Activated CD4-positive, alpha-beta T cell treated with anti-CD3 and anti-CD28 coated beads, Interleukin-2, amount 10 ng/mL, durations not matched to agents 7 days and 5 days (primary cell): ENCODE measurements around the gene LRFN3. TPM values are rescaled to one million over a fixed set of nuclear protein-coding genes. Genes with fewer than 3 reads are reported as not detected.

Source experiments
- CTCF ChIA-PET: fragments of 350-600 bp; sonication (Branson Sonifier 250); formaldehyde crosslinking; loops from one replicate; lab custom pipeline; 2021; ENCODE audit warnings: antibody characterized with exemption; lab: Charles Lee
- POLR2A ChIA-PET: fragments of 350-600 bp; sonication (Branson Sonifier 250); formaldehyde crosslinking; loops from one replicate; lab custom pipeline; 2021; ENCODE audit warnings: antibody characterized with exemption; lab: Charles Lee
- DNase-seq: peaks from one replicate; pipeline ENCODE4 v3.0.0-alpha.2; 2020
- H3K27ac Mint-ChIP-seq: one replicate; pipeline ENCODE4 v1.8.0; 2021; ENCODE audit warnings: mild to moderate bottlenecking, moderate library complexity, mixed read lengths
- H3K27me3 Mint-ChIP-seq: one replicate; pipeline ENCODE4 v1.8.0; 2021; ENCODE audit warnings: mixed read lengths
- H3K36me3 Mint-ChIP-seq: one replicate; pipeline ENCODE4 v1.8.0; 2021; ENCODE audit warnings: low read depth, mixed read lengths
- H3K4me1 Mint-ChIP-seq: one replicate; pipeline ENCODE4 v1.8.0; 2021; ENCODE audit warnings: mixed read lengths
- H3K4me3 Mint-ChIP-seq: one replicate; pipeline ENCODE4 v1.8.0; 2021; ENCODE audit warnings: mild to moderate bottlenecking, moderate library complexity, mixed read lengths
- H3K9me3 Mint-ChIP-seq: one replicate; pipeline ENCODE4 v1.8.0; 2021; ENCODE audit warnings: mixed read lengths
- total RNA-seq, 2 experiments: library from RNA; stranded (reverse); gene quantifications; one replicate each; pipeline ENCODE4 v1.2.3, GENCODE V29; 2021

The LRFN3 gene
- total RNA-seq, 2 experiments from 2014 or later: 12.3 to 13.5 TPM

GRCh38 chr19:35990771-35991730 lies 54.9 kb downstream of the LRFN3 start:
- peaks cover 3% of the 10 kb centered on the region for H3K9me3 Mint-ChIP-seq
- POLR2A ChIA-PET: no interaction called here
- no peak overlapping the region for H3K27ac Mint-ChIP-seq
- peaks cover 16% of the 10 kb centered on the region for H3K4me1 Mint-ChIP-seq
- CTCF ChIA-PET: interaction anchor here (0.6 to 0.7 kb wide), 3 partner anchors 14 to 1840 kb away, joined by 3 read pairs; no protein-coding TSS in a partner anchor
- H3K36me3 Mint-ChIP-seq: peaks cover 5% of the 10 kb centered on the region
- peaks cover 18% of the 10 kb centered on the region for H3K27me3 Mint-ChIP-seq
- DNase-seq: no peak
- H3K4me3 Mint-ChIP-seq: no peak overlapping the region

GRCh38 chr19:35991731-35992450 lies 55.7 kb downstream of the LRFN3 start:
- Mint-ChIP-seq H3K36me3 (peaks cover 11% of the 10 kb centered on the region), H3K4me3 (no peak overlapping the region), H3K4me1 (peaks cover 22% of the 10 kb centered on the region), H3K9me3 (peaks cover 3% of the 10 kb centered on the region), H3K27me3 (peaks cover 11% of the 10 kb centered on the region), H3K27ac (no peak overlapping the region)
- POLR2A ChIA-PET: no interaction called here
- DNase-seq: no peak
- CTCF ChIA-PET: interaction anchor here (0.6 to 1.3 kb wide), 2 partner anchors 13 to 15 kb away, joined by 3 read pairs; no protein-coding TSS in a partner anchor

- H3K27me3 Mint-ChIP-seq: peaks cover 6% of the 10 kb centered on the region
- H3K9me3 Mint-ChIP-seq: peaks cover 3% of the 10 kb centered on the region
- no peak overlapping the region for H3K27ac Mint-ChIP-seq
- ChIA-PET POLR2A (no interaction called here), CTCF (interaction anchor here (0.8 to 1.6 kb wide), 5 partner anchors 10 to 19 kb away, joined by 3 to 4 read pairs (median 3); no protein-coding TSS in a partner anchor)
- DNase-seq: no peak
- H3K36me3 Mint-ChIP-seq: peaks cover 17% of the 10 kb centered on the region
- H3K4me3 Mint-ChIP-seq: no peak overlapping the region
- H3K4me1 Mint-ChIP-seq: peaks cover 29% of the 10 kb centered on the region
Measured at GRCh38 chr19:35992907-35993765, 57.0 kb downstream of the LRFN3 start.

GRCh38 chr19:35993923-35994598 lies 57.9 kb downstream of the LRFN3 start:
- Mint-ChIP-seq H3K4me1 (peaks cover 29% of the 10 kb centered on the region), H3K4me3 (peak overlapping the region; percentile 51), H3K27me3 (no peaks in the 10 kb centered on the region), H3K36me3 (peaks cover 17% of the 10 kb centered on the region), H3K9me3 (no peaks in the 10 kb centered on the region), H3K27ac (peak overlapping the region; percentile 78)
- ChIA-PET CTCF (interaction anchor here (0.5 to 1.6 kb wide), 4 partner anchors 13 to 1294 kb away, joined by 3 to 4 read pairs (median 4); no protein-coding TSS in a partner anchor), POLR2A (no interaction called here)
- no peak for DNase-seq

Other genes starting within 250 kb of the LRFN3 start
- 10 to 100 TPM; 15.4 to 17.3 TPM for gene ZBTB32, start 231.8 kb upstream of the LRFN3 start, total RNA-seq
- 10 to 100 TPM; 65.1 to 67.2 TPM for gene KMT2B, start 218.4 kb upstream of the LRFN3 start, total RNA-seq
- 10 to 100 TPM; 53.7 to 54.6 TPM for gene IGFLR1, start 193.9 kb upstream of the LRFN3 start, total RNA-seq
- 10 to 100 TPM; 35.0 to 38.1 TPM for gene U2AF1L4, start 191.0 kb upstream of the LRFN3 start, total RNA-seq
- 10 to 100 TPM; 41.7 to 46.3 TPM for gene PSENEN, start 190.7 kb upstream of the LRFN3 start, total RNA-seq
- 10 to 100 TPM; 13.7 to 15.9 TPM for gene LIN37, start 187.8 kb upstream of the LRFN3 start, total RNA-seq
- under 1 TPM; 0.29 to 0.69 TPM for gene HSPB6, start 179.3 kb upstream of the LRFN3 start, total RNA-seq
- 10 to 100 TPM; 53.7 to 59.1 TPM for gene PROSER3, start 178.2 kb upstream of the LRFN3 start, total RNA-seq
- 100 to 1,000 TPM in 1 of 2 experiments, 10 to 100 TPM in 1; 91.3 to 101 TPM for gene ARHGAP33, start 160.8 kb upstream of the LRFN3 start, total RNA-seq
- not detected for gene PRODH2, start 123.5 kb upstream of the LRFN3 start, total RNA-seq
- not detected for gene NPHS1, start 83.9 kb upstream of the LRFN3 start, total RNA-seq
- gene KIRREL2, start 79.5 kb upstream of the LRFN3 start, total RNA-seq: under 1 TPM; 0.19 to 0.25 TPM
- under 1 TPM; 0.42 to 0.79 TPM for gene APLP1, start 67.8 kb upstream of the LRFN3 start, total RNA-seq
- gene NFKBID, start 35.8 kb upstream of the LRFN3 start, total RNA-seq: 10 to 100 TPM; 36.9 to 47.5 TPM
- gene HCST, start 33.8 kb upstream of the LRFN3 start, total RNA-seq: 100 to 1,000 TPM; 117 to 137 TPM
- not detected for gene TYROBP, start 28.1 kb upstream of the LRFN3 start, total RNA-seq
- gene SDHAF1, start 58.8 kb downstream of the LRFN3 start, total RNA-seq: 10 to 100 TPM; 15.6 to 16.8 TPM
- gene SYNE4, start 72.4 kb downstream of the LRFN3 start, total RNA-seq: 1 to 10 TPM; 1.8 to 2.4 TPM
- gene ALKBH6, start 77.8 kb downstream of the LRFN3 start, total RNA-seq: 10 to 100 TPM; 38.2 to 43.0 TPM
- gene CLIP3, start 96.5 kb downstream of the LRFN3 start, total RNA-seq: 1 to 10 TPM in 1 of 2 experiments, under 1 TPM in 1; 0.75 to 1.4 TPM
- 1 to 10 TPM; 6.1 to 7.0 TPM for gene THAP8, start 117.9 kb downstream of the LRFN3 start, total RNA-seq
- 10 to 100 TPM; 33.4 to 37.1 TPM for gene WDR62, start 118.5 kb downstream of the LRFN3 start, total RNA-seq
- not detected for gene OVOL3, start 174.8 kb downstream of the LRFN3 start, total RNA-seq
- 10 to 100 TPM; 51.2 to 56.4 TPM for gene POLR2I, start 178.5 kb downstream of the LRFN3 start, total RNA-seq
- gene TBCB, start 179.1 kb downstream of the LRFN3 start, total RNA-seq: 100 to 1,000 TPM; 195 to 197 TPM
- 100 to 1,000 TPM; 449 to 519 TPM for gene CAPNS1, start 203.7 kb downstream of the LRFN3 start, total RNA-seq
- gene COX7A1, start 216.1 kb downstream of the LRFN3 start, total RNA-seq: not detected